Stimulated activated CD4-positive, alpha-beta T cell treated with anti-CD3 and anti-CD28 coated beads, Interleukin-15, amount 100 ng/mL, for 24 hours (primary cell): ENCODE results near the gene ATAD5.
"Not testable (repeated sequence)": the region's sequence is repeated elsewhere in the genome, so short reads cannot be mapped to it uniquely, and the experiment has no call there.

ENCODE experiments used
- DNase-seq: peaks from one replicate; pipeline ENCODE4 v3.0.0-alpha.2; 2020

Gene ATAD5, protein sequence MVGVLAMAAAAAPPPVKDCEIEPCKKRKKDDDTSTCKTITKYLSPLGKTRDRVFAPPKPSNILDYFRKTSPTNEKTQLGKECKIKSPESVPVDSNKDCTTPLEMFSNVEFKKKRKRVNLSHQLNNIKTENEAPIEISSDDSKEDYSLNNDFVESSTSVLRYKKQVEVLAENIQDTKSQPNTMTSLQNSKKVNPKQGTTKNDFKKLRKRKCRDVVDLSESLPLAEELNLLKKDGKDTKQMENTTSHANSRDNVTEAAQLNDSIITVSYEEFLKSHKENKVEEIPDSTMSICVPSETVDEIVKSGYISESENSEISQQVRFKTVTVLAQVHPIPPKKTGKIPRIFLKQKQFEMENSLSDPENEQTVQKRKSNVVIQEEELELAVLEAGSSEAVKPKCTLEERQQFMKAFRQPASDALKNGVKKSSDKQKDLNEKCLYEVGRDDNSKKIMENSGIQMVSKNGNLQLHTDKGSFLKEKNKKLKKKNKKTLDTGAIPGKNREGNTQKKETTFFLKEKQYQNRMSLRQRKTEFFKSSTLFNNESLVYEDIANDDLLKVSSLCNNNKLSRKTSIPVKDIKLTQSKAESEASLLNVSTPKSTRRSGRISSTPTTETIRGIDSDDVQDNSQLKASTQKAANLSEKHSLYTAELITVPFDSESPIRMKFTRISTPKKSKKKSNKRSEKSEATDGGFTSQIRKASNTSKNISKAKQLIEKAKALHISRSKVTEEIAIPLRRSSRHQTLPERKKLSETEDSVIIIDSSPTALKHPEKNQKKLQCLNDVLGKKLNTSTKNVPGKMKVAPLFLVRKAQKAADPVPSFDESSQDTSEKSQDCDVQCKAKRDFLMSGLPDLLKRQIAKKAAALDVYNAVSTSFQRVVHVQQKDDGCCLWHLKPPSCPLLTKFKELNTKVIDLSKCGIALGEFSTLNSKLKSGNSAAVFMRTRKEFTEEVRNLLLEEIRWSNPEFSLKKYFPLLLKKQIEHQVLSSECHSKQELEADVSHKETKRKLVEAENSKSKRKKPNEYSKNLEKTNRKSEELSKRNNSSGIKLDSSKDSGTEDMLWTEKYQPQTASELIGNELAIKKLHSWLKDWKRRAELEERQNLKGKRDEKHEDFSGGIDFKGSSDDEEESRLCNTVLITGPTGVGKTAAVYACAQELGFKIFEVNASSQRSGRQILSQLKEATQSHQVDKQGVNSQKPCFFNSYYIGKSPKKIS (N-terminal part only)

DNA sequence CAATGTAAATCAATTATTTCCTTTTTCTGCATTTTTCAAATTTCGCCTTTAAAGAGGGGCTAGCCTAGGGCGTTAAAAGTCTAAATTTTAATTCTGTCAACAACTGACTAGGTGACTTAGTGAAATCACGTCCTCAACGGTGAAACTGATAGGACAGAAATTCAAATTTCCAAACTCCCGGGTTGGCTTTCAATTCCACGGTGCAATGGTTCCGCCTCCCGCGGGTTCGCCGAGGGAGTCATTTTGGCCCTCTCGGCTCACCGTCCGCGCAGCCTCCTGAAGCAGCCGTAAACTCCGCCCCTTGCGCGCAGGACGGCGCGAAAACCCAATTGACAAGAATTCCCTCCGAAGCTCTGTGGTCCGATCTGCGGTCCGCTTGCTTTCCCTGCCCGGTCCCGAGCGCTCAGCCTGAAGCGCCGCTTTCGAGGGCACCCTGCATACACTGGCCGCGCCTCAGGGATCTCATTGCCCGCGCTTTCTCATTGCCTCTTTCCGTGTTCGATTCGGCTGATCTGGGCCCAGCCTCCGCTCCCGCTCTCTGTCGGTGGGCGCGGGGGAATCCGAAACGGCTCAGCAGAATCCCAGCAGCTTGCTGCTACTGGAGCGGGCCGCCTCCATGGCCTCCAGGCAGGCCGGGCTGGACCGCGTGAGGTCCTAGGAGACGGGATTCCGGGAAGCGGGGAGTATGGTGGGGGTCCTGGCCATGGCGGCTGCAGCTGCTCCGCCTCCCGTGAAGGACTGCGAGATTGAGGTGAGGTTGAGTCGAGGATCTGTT, at the start of gene ATAD5:
Gene ATAD5, plus strand, starts transcription at position 304 of the 775 bp plus-strand sequence. Its CDS starts 382 bp downstream, at position 686.
- peak; percentile 93 for DNase-seq

DNA sequence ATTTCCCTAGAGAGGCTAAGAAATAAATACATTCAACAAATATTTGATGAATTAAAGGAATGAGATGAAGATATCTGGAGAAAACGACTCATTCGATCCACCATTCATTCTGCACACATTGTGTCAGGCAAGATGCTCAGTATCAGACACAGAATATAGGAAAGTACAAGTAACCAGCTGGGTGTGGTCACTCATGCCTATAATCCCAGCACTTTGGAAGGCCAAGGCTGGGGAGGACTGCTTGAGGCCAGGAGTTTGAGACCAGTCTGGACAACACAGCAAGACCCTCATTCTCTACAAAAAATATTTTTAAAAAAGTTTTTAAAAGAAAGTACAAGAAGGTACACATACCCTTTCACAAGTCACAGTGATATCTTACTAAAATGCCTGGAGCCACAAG, 49.6 kb upstream of the ATAD5 start:
- DNase-seq: no peak

DNA sequence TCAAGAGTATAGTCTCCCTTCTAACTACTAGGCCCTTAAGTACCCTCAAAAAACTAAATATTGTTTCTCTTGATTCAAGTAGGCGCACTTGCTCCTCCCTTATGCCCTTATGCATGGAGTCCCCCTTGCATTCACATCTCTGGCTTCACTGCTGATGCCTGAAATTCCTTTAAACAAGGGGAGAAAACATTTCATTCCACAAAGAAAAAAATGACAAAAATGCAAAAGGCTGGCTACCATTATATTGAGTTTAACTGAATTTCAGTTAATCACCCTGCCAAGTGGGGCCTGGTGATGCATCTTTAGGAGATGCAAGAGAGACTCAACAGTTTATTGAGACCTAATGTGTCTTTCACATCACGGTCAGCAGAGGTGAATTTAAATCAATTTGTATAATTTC, 42.8 kb upstream of the ATAD5 start:
- no peak for DNase-seq

DNA sequence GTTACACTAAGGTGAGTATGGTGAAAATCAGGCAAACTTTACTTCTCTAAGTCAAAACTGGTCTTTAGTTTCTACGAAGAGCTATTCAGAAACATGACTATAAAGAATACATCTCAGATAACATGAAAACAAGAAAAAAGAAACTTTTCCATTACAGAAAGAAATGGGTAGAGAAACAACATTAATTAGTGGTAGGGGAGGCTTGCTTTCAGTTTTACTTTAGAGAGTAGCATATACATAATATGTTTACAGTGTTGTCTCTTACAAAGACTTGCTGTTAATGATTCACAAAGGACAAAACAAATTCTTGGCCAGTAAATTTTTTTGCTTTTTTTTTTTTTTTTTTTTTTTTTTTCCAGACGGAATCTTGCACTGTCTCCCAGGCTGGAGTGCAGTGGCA, 41.5 kb upstream of the ATAD5 start:
- DNase-seq: no peak

DNA sequence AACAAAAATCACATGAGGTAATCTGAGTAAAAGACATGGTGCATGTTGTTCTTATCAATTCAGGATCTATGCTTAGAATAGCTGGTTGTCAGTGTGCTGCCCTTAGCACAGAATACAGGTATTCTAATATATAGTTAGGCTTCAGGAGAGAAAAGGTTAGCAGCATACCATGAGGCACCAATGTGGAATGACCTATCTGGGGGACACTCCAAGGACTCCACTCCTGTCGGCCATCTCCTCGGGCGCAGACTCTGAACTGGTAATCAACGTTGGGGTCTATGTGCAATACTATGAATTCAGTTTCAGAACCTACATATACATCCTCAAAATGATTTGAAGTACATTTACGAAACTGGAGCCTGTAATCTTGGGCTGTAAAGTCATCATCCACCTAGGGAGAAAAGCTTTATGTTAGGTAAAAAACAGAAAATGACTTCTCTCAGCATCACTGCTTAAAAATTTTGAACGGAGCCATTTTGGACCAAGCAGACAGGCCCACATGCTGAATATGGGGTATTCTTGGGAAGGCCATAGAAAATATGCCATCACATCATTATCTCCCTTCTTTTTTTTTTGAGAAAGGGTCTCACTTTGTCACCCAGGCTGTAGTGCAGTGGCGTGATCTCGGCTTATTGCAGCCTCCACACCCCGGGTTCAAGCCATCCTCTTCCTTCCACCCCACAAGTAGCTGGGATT, 38.3 kb upstream of the ATAD5 start:
- DNase-seq: no peak

DNA sequence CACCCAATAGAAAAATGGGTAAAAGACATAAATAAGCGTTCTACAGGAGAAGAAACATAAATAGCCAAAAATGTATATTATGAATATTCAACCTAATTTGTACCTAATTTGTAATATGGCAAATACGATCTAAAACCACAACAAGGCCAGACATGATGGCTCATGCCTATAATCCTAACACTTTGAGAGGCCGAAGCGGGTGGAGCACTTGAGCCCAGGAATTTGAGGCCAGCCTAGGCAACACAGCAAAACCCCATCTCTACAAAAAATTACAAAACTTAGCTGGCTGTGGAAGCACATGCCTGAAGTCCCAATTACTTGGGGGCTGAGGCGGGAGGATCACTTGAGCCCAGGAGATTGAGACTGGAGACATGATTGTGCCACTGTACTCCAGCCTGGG, 37.4 kb upstream of the ATAD5 start:
- DNase-seq: no peak

DNA sequence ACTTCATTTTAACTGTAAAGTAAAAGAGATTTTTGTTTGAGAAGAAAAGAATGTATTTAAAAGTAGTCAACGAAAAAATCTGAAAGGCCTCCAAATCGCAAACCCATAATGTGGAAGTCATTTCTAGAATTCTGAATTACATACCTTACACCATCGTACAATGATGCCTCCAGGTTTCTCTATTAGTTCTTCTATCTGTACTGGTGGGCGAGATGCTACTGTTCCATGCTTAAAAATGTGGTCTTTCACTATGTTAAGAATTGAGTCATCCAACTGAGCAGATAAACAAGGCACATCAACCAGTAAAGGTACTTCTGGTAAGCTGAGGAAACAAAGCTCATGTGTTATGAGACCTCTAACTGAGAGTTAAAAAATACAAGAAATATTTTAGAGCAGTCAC, 35.8 kb upstream of the ATAD5 start:
- DNase-seq: no peak

DNA sequence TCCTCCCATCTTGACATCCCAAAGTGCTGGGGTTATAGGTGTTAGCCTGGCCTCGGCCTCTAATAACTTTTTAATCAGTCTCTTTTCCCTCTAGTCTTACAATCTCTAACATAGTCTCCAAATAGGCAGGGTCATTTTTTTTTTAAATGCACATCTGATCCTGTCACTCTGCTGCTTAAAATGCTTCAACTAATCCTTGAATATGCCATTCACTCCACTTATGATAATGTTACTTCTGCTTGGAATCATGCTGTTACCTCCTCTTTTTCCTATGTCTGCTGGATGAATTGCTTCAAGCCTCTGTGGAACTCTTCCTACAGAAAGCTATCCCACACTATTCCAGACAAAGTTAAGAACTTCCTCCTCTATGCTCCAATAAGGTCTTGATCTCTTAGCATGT, 30.1 kb upstream of the ATAD5 start:
- DNase-seq: no peak

DNA sequence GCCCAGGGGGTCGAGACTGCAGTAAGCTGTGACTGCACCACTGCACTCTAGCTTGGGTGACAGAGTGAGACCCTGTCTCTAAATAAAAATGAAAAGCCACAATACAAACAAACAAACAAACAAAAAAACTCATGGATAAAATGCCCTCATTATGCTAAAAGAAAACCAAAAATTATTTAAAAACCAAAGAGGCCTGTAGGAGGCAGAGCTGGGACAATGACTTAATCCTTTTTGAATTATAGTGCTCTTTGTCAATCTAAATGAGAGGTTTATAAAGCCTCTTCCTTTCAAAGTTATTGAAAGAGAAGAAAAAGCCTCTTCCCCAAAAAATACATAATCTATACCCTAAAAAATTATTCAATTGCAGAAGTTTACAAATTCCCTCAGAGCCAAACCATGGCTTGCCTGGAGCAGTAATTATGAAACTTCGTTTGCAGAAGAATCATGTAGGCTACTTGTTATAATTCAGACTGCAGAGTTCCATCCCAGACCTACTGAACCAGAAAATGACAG, 25.8 kb upstream of the ATAD5 start:
- no peak for DNase-seq

DNA sequence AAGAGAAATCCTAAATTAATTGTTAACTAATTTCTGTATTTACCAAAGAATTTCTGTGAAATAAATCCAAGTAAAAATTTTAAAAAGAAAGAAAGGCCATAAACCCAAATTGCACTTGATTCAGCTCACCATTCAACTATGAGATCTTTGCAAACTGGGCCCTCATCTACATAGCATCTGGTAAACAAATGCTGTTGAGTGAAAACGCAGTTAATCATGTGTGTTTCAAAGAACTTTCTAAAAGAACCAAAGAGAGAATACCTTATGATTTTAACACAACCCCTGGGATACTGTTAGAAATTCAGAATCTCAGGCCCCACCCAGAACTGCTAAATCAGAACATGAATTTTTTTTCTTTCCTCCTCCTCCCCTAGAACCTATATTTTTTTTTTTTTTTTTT, 23.9 kb upstream of the ATAD5 start:
- no peak for DNase-seq

DNA sequence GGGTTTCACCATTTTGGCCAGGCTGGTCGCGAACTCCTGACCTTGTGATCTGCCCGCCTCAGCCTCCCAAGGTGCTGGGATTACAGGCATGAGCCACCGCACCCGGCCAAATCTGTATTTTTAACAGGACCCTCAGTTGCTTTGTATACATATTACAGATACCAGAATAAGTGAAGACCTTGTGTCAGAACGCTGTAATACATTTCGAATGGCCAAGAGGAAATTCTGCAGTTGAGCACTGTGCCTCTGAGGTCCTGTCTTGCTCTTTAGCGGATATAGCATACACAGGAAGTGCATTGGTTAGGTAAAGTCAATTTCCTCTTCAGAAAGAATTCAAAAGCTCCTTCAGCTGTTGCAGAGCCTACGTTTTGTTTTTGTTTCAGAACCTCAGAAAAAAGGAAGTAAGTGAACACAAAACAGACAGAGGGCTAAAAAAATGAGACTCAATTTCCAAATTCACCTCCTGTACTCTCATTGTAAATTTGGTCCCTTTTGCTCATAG, 22.9 kb upstream of the ATAD5 start:
- no peak for DNase-seq

DNA sequence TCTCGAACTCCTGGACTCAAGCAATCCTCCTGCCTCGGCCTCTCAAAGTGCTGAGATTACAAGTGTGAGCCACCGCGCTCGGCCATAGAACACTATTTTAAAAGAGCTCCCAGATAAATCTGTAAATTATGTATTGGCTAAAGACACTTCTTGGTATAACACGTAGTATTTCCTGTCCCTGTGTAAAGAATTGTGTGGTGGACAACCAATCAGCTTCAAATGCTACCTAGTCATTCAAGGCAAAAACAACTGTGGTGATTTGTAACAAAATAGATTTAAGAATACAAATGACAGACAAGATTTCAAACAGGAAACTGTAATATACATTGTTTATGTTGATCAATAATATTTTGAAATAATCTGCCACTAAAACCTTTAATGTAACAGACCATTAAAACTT, 21.9 kb upstream of the ATAD5 start:
- no peak for DNase-seq

DNA sequence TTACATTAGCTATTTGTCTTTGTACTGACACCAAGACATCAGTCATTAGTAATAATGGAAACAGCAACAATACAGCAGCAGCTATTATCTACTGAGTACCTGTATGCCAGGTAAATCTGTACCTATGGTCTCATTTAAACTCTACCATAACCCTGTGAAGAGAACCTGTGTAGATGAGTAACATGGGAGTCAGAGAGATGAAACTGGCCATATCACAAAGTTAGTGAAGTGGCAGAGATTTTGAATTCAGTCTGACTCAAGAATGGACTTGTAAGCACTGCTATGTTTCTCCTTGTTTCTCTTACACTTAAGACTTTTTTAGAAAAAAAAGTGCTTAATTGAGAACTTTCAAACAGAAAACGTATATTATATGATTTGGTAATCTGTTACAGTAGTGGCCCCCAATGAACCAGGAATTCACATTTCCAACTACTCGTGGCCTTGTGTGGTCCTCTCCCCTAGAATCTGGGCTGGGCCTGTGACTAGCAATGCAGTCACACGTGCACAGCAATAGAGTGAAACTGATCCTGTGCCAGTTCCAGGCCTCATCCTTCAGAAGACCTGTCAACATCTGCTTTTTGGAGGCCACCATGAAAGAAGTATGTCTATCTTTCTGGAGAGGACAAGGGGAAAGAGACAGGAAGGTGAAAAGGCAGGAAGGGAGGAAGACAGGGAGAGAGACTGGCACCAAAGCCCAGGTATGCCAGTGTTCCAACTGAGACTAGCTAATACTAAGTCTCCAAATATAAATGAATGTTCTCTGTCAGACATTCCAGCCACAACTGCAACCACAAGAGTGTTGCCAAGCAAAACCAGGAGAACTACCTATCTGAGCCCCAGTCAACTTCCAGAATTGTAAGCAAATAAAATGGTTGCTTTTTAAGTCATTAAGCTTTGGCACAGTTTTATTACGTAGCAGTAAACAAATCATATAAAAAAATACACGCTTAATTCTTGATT, 19.3 kb upstream of the ATAD5 start:
- no peak for DNase-seq

DNA sequence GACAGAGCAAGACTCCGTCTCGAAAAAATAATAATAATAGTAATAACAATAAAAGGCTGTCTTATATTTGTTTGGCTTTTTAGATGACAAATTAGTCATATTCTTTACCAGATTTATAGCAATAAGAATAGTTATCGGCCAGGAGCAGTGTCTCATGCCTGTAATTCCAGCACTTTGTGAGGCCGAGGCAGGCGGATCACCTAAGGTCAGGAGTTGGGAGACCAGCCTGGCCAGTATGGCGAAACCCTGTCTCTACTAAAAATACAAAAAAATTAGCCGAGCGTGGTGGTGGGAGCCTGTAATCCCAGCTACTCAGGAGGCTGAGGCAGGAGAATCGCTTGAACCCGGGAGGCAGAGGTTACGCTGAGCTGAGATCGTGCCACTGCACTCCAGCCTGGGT, 17.5 kb upstream of the ATAD5 start:
- not testable (repeated sequence) for DNase-seq

DNA sequence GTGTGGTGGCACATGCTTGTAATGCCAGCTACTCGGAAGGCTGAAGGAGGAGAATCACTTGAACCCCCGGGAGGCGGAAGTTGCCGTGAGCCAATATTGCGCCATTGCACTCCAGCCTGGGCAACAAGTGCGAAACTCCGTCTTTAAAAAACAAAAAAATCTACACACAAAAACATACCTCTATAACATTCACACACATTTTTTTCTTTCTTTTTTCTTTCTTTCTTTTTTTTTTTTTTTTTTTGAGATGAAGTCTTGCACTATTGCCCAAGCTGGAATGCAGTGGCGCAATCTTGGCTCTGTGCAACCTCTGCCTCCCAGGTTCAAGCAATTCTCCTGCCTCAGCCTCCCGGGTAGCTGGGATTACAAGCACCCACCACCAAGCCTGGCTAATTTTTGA, 16.9 kb upstream of the ATAD5 start:
- DNase-seq: not testable (repeated sequence)

DNA sequence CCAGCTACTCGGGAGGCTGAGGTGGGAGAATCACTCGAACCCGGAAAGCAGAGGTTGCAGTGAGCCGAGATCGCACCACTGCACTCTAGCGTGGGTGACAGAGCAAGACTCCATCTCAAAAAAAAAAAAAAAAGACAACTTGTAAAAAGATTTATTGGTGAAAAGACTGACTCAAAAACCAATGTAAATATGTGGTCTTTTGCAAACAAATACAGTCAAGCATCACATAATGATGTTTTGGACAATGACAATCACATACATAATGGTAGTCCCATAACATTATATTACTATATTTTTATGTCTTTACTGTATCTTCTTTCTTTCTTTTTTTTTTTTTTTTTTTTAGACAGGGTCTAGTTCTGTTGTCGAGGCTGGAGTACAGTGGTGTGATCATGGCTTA, 15.6 kb upstream of the ATAD5 start:
- no peak for DNase-seq

DNA sequence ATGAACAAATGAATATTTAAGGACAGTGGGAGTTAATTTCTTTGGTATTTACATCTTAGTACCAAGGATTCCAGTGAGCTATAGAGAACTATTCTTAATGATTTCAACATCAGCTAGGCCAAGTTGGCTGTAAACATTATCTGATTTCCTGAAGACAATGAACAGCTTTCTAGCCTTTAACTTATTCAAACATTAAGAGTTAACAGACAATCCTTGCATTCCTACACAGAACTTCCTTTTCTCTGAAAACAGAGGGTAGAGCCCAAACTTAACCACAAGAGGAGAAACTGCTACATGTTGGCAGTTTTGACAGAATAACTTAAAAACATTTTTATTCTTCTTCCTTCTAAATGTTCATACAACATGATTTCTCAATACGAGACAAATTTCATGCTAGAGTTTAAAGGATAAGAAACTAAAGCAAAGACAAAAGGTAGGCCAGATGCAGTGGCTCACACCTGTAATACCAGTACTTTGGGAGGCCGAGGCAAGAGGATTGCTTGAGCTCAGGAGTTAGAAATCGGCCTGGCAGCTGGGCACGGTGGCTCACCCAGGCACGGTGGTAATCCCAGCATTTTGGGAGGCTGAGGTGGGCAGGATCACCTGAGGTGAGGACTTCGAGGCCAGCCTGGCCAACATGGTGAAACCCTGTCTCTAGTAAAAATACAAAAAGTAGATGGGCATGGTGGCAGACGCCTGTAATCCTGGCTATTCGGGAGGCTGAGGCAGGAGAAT, 11.6 kb upstream of the ATAD5 start:
- no peak for DNase-seq

DNA sequence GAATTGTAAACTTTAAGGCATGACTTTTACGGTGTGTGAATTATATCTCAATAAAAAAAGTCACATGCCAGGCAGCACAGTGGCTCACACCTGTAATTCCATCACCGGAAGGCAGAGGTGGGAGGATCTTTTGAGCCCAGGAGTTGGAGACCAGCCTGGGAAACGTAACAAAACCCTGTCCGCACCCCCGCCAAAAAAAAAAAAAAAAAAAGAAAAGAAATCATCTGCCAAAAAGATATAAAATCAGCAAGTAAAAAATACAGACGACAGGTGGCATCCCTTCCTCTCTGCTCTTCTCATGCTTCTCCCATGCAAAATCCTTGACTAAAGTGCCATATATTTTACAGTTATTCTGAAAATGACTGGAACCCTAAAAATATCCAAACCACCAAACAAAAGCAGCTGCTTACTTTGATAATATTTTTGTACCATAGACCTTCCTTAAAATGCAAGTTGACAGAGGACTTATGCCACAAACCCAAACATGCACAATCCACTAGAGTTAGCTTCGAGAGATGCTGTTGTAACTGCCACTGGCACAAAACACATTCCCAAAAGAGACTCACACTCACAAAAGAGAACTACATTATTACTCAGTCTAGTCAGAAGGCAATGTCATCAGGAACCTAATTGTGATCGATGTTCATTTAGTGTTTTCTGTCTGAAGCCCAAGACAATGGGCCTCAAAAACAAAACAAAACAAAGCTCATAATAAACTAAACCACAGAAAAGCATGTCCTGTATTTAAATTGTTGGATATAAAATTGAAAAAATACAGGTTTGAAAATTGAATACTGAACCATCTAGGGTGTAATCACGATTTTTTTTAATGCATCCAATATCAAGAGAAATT, 9.7 kb upstream of the ATAD5 start:
- peak; percentile 24 for DNase-seq

DNA sequence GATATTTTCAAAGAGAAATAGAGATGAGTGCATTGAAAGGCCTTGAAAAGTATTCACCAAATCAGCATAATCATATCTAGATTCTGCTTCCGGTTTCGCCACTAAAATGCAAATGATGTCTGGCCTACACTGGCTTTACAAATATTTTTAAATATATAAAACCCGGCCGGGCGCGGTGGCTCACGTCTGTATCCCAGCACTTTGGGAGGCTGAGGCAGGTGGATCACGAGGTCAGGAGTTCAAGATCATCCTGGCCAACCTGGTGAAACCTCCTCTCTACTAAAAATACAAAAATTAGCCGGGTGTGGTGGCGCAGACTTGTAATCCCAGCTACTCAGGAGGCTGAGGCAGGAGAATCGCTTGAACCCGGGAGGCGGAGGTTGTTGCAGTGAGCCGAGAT, 8.8 kb upstream of the ATAD5 start:
- peak; percentile 25 for DNase-seq
